GM21447 (cell line): ENCODE results near the gene AFDN.

Experiments
- ATAC-seq: cut with Tn5 transposase; IDR thresholded peaks from one replicate; pipeline ENCODE4 v1.9.1; 2021; ENCODE audit not compliant: unreplicated experiment

The AFDN gene

DNA sequence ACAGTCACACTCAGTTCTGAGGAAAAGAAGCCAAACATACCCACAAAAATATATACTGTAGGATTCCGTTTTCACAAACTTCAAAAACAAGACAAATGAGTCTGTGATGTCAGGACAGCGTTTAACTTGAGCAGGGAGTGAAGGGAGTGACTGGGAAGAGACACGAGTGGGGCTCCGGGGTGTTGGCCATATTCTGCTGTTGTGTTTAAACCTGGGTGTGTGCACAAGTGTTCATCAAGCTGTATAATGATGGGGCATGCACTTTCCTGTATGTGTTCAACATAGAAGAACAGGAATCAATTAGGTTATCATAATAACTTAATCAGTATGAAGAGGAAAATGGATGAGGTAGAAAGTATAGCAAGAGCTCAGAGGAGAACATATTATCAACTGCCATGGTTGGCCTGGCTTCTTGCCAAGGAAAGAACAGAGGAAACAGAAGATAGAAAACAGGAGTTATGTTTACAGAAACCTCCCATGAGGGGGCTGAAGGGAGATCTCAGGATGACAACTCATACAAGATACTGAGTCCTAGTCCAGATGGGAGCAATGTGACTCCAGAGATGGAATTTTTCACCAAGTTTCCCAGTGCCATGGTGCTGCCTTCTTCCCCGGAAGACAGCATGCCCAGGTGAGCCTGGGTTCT, 15.1 kb upstream of the AFDN start:
- no peak for ATAC-seq

DNA sequence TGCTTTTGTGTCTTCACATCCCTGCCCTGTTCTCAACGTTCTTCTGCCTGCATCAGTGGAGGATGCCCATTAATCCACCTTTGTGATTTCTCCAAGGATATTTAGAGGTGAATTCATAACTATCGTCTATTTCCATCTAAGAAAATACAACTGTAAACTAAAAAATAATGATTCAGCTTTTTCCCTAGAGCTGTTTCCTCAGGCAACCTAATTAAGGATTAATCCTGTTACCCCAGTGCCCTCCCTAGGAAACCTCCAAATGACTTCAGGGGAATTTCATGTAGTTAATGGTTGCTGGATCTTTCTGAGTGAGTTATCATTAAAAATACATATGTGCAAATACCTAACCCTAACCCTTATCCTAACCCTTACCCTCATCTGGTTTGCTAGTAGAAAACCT, 14.6 kb upstream of the AFDN start:
- no peak for ATAC-seq

DNA sequence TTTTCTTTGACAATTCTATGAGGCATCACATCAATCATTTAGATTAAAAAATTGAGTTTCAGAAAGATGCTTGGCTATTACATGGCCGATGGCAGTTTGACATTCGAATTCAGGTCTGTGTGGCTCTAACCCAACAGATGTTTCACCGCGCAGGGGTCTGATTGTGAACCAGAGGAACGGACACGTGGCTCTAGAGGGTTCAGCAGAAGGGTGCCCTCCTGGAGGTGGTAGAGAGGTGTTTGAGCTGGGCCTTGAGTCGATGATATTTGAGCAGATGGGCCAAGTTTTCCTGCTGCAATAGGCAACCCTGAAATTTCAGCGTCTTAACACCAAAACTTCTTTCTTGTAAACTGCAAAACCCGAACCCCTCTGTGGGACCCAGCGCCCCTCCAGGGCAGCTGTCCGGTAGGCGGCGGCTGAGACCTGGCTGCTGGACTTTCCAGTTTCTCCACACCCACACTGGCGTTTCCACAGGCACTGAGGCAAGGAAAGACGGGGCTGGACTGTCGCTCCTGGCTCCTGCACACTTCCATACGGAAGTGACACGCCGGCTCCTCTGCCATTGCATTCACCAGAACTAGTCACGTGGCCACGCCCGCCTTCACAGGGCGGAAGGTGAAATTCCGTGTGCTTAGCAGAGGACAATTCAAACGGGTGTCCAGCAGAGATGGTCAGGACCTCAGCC, 11.3 kb upstream of the AFDN start:
- no peak for ATAC-seq

DNA sequence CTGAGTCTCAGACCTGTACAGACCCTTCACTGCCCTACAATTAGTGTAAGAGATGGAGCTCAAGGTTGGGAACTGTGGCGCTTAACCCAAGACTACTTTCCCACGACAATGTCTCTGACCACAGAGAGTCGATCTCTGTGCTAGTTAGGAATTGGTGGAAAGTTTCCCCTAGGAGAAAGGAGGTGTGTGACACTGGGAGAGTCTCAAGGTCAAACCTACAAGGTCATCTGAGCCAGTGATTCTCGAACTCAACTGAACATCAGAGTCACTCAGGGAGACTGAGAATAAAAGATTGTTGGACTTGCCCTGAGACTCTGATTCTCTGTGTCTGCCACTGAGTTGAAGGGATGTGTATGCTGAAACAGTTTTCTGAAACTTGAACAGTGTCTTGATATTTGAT, 9.7 kb upstream of the AFDN start:
- ATAC-seq, result no peak

DNA sequence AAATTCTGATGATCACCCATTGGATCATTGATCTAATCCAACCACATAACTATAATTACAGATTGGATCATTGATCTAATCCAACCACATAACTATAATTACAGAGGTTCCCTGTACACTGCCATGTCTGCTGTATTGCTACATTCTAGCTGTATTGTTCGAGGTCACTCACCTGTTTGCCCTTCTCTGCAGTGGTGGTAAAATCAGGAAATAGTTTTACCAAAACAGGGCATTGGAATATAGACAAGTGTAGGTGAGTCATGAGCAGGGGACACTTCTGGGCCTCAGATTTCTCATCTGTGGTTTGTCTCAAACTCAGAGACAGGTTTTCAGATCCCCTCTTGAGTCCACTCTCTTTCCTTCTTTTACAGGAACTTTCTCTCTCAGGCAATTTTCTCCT, 9.0 kb upstream of the AFDN start:
- no peak for ATAC-seq

DNA sequence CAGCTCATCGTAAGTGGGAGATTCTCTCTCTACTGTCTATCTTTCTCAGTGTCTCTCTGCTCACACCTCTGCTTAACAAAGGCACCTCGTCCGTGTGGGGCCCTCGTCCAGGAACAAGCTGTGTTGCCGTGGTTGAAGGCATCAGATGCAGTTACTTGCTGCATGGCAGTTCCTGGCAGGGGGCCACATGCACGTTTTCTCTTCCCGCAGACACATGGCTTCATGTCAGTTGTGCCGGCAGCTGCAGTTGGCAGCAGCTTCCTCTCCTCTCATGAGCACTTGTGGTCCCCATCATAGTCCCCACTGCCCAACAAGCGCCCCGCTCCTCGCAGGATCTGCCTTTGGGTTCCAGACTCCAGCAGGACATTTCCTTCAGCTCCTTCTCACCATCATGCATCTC, 7.1 kb upstream of the AFDN start:
- ATAC-seq, result no peak

- ATAC-seq, result no peak
Measured at GRCh38 chr6:167820681-167821080, 6.0 kb upstream of the AFDN start.

- no peak for ATAC-seq
Measured at GRCh38 chr6:167824591-167825331, 1.9 kb upstream of the AFDN start.

GRCh38 chr6:167825332-167826229, 1.1 kb upstream of the AFDN start:
- no peak for ATAC-seq

- peak; percentile 49 for ATAC-seq
Measured at GRCh38 chr6:167826230-167826895, 348 bp upstream of the AFDN start.

DNA sequence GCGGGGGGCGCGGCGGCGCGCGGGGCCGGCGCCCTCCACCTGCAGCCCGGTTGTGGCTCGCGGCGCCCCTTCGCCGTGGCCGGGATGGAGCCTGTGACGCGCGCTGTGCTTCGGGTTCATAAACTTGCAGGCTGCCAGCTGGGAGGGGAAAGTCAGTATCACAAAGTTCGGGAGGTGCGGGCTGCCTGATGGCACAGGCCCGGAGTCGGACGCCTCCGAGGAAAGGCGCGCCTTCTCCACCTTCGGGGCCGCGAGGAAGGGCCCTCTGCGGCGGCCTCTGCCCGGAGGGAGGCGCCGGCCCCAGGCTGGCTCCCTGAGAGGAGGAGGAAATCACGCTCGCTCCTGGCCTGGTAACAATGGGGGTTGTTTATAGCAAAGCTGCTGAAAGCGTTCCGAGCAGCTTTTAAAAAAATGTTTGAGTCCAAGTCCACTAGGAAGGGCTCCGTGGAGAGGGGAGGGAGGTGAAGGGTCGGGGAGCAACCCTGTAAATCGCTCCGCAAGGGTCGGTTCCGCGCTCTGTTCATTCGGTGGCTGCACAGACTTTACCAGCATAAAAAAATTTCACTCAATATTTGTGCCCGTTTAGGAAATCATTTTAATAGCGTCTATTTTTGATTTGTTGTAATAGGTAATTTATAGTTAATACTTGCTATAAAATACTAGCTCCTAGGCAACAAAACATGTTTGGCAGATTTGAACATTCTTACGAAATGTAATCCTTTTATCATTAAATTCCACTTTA, 1.0 kb downstream of the AFDN start:
- peak; percentile 37 for ATAC-seq

- ATAC-seq, result no peak
Measured at GRCh38 chr6:167828325-167828956, 1.7 kb downstream of the AFDN start.

GRCh38 chr6:167829513-167829912, 2.8 kb downstream of the AFDN start:
- ATAC-seq, result no peak

GRCh38 chr6:167831281-167831828, 4.6 kb downstream of the AFDN start:
- ATAC-seq, result no peak

GRCh38 chr6:167832497-167833395, 6.0 kb downstream of the AFDN start:
- peak; percentile 62 for ATAC-seq

GRCh38 chr6:167833396-167833763, 6.7 kb downstream of the AFDN start:
- peak; percentile 31 for ATAC-seq

- no peak for ATAC-seq
Measured at GRCh38 chr6:167835260-167835659, 8.5 kb downstream of the AFDN start.

DNA sequence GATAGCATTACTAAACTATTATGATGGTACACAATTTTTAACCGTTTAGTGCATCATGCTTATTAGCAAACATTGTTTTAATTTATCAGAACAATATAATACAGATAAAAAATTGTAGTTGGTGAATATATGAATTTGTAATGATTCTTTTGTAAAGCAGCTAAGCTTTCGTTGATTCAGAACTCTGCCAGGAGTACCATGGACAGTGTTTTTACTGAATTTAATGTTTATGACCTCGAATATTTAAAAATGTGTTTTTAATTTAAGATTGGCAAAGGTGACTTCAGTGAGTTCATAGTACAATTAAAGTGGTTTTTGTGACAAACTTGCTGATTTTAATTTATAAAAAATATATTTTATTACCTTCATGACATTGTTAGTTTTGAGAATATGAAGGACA, 10.0 kb downstream of the AFDN start:
- ATAC-seq, result no peak
